ENCODE results near the gene OR5A1. TPM values are rescaled to one million over a fixed set of nuclear protein-coding genes. Genes with fewer than 3 reads are reported as not detected.
"Not testable (repeated sequence)": the region's sequence is repeated elsewhere in the genome, so short reads cannot be mapped to it uniquely, and the experiment has no call there.

OR5A1 gene
- total and polyA plus RNA-seq, 2 experiments from 2014 or later: not detected

DNA sequence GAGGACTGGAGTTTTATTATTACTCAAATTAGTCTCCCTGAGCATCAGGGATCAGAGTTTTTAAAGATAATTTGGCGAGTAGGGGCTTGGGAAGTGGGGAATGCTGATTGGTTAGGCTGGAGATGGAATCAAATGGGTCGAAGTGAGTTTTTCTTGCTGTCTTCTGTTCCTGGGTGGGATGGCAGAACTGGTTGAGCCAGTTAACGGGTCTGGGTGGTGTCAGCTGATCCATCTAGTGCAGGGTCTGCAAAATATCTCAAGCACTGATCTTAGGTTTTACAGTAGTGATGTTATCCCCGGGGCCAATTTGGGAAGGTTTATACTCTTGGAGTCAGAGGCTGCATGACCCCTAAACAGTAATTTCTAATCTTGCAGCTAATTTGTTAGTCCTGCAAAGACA is 11.1 kb upstream of the OR5A1 start:
- Histone ChIP-seq H3K36me3 (no peaks in the 10 kb centered on the region), H3K4me3 (no peak overlapping the region)
- TF ChIP-seq, protein P1, sequence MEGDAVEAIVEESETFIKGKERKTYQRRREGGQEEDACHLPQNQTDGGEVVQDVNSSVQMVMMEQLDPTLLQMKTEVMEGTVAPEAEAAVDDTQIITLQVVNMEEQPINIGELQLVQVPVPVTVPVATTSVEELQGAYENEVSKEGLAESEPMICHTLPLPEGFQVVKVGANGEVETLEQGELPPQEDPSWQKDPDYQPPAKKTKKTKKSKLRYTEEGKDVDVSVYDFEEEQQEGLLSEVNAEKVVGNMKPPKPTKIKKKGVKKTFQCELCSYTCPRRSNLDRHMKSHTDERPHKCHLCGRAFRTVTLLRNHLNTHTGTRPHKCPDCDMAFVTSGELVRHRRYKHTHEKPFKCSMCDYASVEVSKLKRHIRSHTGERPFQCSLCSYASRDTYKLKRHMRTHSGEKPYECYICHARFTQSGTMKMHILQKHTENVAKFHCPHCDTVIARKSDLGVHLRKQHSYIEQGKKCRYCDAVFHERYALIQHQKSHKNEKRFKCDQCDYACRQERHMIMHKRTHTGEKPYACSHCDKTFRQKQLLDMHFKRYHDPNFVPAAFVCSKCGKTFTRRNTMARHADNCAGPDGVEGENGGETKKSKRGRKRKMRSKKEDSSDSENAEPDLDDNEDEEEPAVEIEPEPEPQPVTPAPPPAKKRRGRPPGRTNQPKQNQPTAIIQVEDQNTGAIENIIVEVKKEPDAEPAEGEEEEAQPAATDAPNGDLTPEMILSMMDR (IDR thresholded peaks at IDR 0.05; ENCODE audit: low read depth, low read length): no peak

GRCh38 chr11:59426361-59427067 is 9.8 kb upstream of the OR5A1 start, which contains the start of gene OR5A2:
OR5A2 (minus strand) TSS chr11:59426413; CDS start chr11:59422953, 3,460 bp downstream.
- no peak for DNase-seq (ENCODE audit: low read depth in 1 of 2, low spot score in 1 of 2)
- H3K36me3 ChIP-seq: no peaks in the 10 kb centered on the region
- TF ChIP-seq, protein P1 (IDR thresholded peaks at IDR 0.05; ENCODE audit: low read depth, low read length): no peak
- no peaks in the 10 kb centered on the region for H3K27me3 ChIP-seq
- H3K4me3 ChIP-seq: no peak within 1 kb of the TSS
- no peaks in the 10 kb centered on the region for H3K9me3 ChIP-seq (ENCODE audit: low read depth)
- H3K4me1 ChIP-seq (ENCODE audit: low read depth): no peaks in the 10 kb centered on the region
- H3K27ac ChIP-seq: no peak within 1 kb of the TSS

More for the DNA sequence above, 11.1 kb upstream of the OR5A1 start:
- no peaks in the 10 kb centered on the region for H3K27me3 ChIP-seq
- no peak for DNase-seq (ENCODE audit: low read depth in 1 of 2, low spot score in 1 of 2)
- no peak overlapping the region for H3K27ac ChIP-seq
- H3K4me1 ChIP-seq (ENCODE audit: low read depth): no peaks in the 10 kb centered on the region
- no peaks in the 10 kb centered on the region for H3K9me3 ChIP-seq (ENCODE audit: low read depth)

- Histone ChIP-seq H3K27ac (no peak overlapping the region), H3K9me3 (ENCODE audit: low read depth) (no peaks in the 10 kb centered on the region), H3K27me3 (no peaks in the 10 kb centered on the region), H3K4me1 (ENCODE audit: low read depth) (no peaks in the 10 kb centered on the region), H3K4me3 (no peak overlapping the region), H3K36me3 (no peaks in the 10 kb centered on the region)
- no peak for DNase-seq (ENCODE audit: low read depth in 1 of 2, low spot score in 1 of 2)
- TF ChIP-seq, protein P1 (IDR thresholded peaks at IDR 0.05; ENCODE audit: low read depth, low read length): no peak
Measured at GRCh38 chr11:59427068-59427382, 9.2 kb upstream of the OR5A1 start.

GRCh38 chr11:59429924-59430516 is 6.2 kb upstream of the OR5A1 start:
- peak; percentile 59 to 63 for DNase-seq (ENCODE audit: low read depth in 1 of 2, low spot score in 1 of 2)

GRCh38 chr11:59437770-59438169 is 1.5 kb downstream of the OR5A1 start:
- H3K27ac ChIP-seq: no peak overlapping the region
- no peak for DNase-seq (ENCODE audit: low read depth in 1 of 2, low spot score in 1 of 2)
- no peaks in the 10 kb centered on the region for H3K36me3 ChIP-seq
- H3K27me3 ChIP-seq: no peaks in the 10 kb centered on the region
- H3K4me1 ChIP-seq (ENCODE audit: low read depth): no peaks in the 10 kb centered on the region
- no peak overlapping the region for H3K4me3 ChIP-seq
- H3K9me3 ChIP-seq (ENCODE audit: low read depth): no peaks in the 10 kb centered on the region
- TF ChIP-seq, protein P1 (IDR thresholded peaks at IDR 0.05; ENCODE audit: low read depth, low read length): no peak

More at GRCh38 chr11:59429924-59430516, 6.2 kb upstream of the OR5A1 start:
- H3K4me3 ChIP-seq: no peak overlapping the region
- no peaks in the 10 kb centered on the region for H3K27me3 ChIP-seq
- H3K36me3 ChIP-seq: no peaks in the 10 kb centered on the region
- H3K4me1 ChIP-seq (ENCODE audit: low read depth): no peaks in the 10 kb centered on the region
- no peak overlapping the region for H3K27ac ChIP-seq
- TF ChIP-seq, protein P1 (IDR thresholded peaks at IDR 0.05; ENCODE audit: low read depth, low read length): peak; percentile 74
- no peaks in the 10 kb centered on the region for H3K9me3 ChIP-seq (ENCODE audit: low read depth)

GRCh38 chr11:59445624-59446023 is 9.4 kb downstream of the OR5A1 start:
- not testable (repeated sequence) for DNase-seq (ENCODE audit: low read depth in 1 of 2, low spot score in 1 of 2); H3K27ac ChIP-seq; H3K36me3 ChIP-seq; H3K4me3 ChIP-seq; H3K9me3 ChIP-seq (ENCODE audit: low read depth); H3K4me1 ChIP-seq (ENCODE audit: low read depth); H3K27me3 ChIP-seq
